Stimulated activated naive CD8-positive, alpha-beta T cell treated with anti-CD3 and anti-CD28 coated beads, Interleukin-15, amount 100 ng/mL, for 72 hours (primary cell): ENCODE measurements around the gene ELN.
"Not testable (repeated sequence)": the region's sequence is repeated elsewhere in the genome, so short reads cannot be mapped to it uniquely, and the experiment has no call there.

Source experiments
- ATAC-seq: fragments of 150-1000 bp; cut with Tn5 transposase; 2 replicates; pipeline ENCODE4 v1.10.0; 2021; ENCODE audit warnings: mild to moderate bottlenecking, moderate library complexity
- DNase-seq, 2 donors: peaks; one replicate each; pipeline ENCODE4 v3.0.0; 2021 to 2022
- H3K27ac Mint-ChIP-seq, 2 donors: one replicate each; pipeline ENCODE4 v1.8.0; 2022; ENCODE audit warnings: mild to moderate bottlenecking in 2 of 2, mixed read lengths in 2 of 2, moderate library complexity in 2 of 2
- H3K27me3 Mint-ChIP-seq: one replicate; pipeline ENCODE4 v1.8.0; 2022; ENCODE audit warnings: mixed read lengths
- H3K4me1 Mint-ChIP-seq: one replicate; pipeline ENCODE4 v1.8.0; 2022; ENCODE audit warnings: mild to moderate bottlenecking, mixed read lengths
- H3K4me3 Mint-ChIP-seq, 2 donors: one replicate each; pipeline ENCODE4 v1.8.0; 2022; ENCODE audit warnings: mild to moderate bottlenecking in 2 of 2, mixed read lengths in 2 of 2, moderate library complexity in 1 of 2
- H3K9me3 Mint-ChIP-seq, 2 donors: one replicate each; pipeline ENCODE4 v1.8.0; 2022; ENCODE audit warnings: mixed read lengths in 2 of 2

ELN gene

DNA sequence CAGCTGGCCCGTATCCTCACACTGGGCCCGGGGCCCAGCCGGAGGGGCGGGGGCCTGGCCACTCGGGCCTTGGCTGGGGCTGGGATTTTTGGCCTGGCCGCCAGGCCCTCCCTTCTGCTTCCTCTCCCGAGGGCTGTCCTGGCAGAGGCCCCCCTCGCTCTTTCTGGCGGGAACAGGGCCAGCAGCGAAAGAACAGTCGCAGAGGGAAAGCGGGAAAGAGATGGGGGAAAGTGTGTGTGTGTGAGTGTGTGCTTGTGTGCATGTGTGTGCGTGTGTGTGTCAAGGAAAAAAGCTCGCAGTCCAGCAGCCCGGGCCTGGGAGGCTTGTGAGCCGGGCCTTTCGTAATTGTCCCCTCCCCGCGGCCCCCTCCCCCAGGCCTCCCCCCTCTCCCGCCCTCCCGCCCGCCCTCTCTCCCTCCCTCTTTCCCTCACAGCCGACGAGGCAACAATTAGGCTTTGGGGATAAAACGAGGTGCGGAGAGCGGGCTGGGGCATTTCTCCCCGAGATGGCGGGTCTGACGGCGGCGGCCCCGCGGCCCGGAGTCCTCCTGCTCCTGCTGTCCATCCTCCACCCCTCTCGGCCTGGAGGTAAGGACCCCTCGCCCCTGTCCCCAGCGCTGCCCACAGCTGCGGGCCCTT is at the start of gene ELN:
Gene ELN, plus strand, starts transcription at position 491 of the 638 bp plus-strand sequence. Its CDS starts 15 bp downstream, at position 506.
- DNase-seq = no peak
- no peak within 1 kb of the TSS for H3K27ac Mint-ChIP-seq
- no peaks in the 10 kb centered on the region for H3K9me3 Mint-ChIP-seq
- no peak within 1 kb of the TSS for H3K4me3 Mint-ChIP-seq
- no peak for ATAC-seq
- peaks cover 33% of the 10 kb centered on the region for H3K4me1 Mint-ChIP-seq
- peaks cover 92% of the 10 kb centered on the region for H3K27me3 Mint-ChIP-seq

DNA sequence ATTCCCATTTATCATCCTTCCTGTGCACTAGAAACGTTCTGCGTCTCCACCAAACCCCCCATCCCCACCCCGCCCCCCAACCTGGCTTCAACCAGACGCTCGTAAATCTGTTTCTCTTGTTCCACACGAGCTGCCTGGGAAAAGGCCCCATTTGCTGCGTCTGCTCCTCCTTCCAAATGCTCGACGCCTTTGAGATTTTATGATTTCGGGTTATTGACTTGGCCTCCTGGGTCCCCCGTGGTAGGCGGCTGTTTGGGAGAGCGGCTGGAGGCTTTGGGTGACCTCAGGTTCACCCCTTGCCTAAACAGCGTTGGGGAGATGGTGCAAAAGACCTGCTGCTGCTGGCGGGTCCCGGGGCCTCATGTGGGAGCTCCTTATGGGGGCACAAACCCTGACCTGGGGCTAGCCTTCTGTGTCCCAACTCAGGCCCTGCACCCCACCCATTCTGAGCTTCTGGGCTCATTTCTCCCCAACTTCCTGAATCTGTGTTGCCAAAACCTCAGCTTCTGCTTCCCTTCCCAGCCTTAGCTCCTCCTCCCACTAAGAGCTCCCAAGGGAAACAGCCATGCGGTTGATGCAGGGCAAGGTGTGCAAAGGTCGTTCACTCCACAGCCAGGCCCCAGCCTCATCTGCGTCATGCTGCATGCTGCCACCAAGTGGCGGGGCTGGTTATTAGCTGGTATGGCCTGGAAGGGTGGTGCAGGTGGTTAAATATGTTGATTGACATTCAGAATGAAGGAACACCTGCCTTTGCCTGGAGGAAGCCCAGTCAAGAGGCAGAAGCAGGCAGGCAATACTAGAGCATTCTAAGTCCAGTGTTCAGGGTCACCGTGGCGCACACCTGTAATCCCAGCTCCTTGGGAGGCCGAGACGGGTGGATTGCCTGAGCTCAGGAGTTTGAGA is 49.1 kb upstream of the ELN start:
- Mint-ChIP-seq H3K27me3 (peaks cover 21% of the 10 kb centered on the region), H3K27ac (peak overlapping the region in 1 of 2 donors; percentile 65), H3K9me3 (no peaks in the 10 kb centered on the region), H3K4me1 (no peaks in the 10 kb centered on the region), H3K4me3 (no peak overlapping the region)
- ATAC-seq = peak; percentile 53
- peak in 1 of 2 donors; percentile 24 for DNase-seq

DNA sequence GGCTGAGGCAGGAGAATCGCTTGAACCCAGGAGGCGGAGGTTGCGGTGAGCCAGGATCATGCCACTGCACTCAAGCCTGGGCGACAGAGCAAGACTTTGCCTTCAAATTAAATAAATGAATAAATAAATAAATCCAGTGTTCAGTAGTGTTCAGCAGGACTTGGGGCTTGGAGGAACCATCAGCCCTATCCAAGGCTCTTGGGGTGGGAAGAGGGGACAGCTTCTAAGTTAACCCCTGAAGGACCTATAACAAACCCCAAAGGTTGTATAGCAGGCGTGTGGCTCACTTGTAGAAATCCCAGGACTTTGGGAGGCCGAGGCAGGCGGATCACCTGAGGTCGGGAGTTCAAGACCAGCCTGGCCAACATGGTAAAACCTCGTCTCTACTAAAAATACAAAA is 48.3 kb upstream of the ELN start:
- not testable (repeated sequence) for H3K4me3 Mint-ChIP-seq, H3K27ac Mint-ChIP-seq, H3K4me1 Mint-ChIP-seq, DNase-seq, ATAC-seq, H3K9me3 Mint-ChIP-seq
- H3K27me3 Mint-ChIP-seq = peaks cover 15% of the 10 kb centered on the region

DNA sequence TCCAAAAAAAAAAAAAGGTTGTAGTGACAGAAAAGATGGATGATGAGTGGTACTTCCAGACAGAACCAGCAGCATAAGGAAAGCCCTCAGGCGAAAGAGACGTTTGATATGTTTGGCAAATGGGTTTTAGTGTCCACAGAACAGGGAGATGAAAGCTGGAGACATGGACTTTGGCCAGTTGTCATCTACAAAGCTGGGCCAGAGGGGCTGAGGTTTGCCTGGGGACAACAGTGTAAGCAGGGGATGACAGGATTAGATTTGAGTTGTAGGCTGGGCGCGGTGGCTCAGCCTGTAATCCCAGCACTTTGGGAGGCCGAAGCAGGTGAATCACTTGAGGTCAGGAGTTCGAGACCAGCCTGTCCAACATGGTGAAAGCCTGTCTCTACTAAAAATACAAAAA is 47.8 kb upstream of the ELN start:
- Mint-ChIP-seq H3K27ac (peak overlapping the region in 1 of 2 donors; percentile 36), H3K9me3 (no peaks in the 10 kb centered on the region), H3K27me3 (peaks cover 15% of the 10 kb centered on the region), H3K4me1 (no peaks in the 10 kb centered on the region), H3K4me3 (no peak overlapping the region)
- DNase-seq (no peak), ATAC-seq (no peak)

DNA sequence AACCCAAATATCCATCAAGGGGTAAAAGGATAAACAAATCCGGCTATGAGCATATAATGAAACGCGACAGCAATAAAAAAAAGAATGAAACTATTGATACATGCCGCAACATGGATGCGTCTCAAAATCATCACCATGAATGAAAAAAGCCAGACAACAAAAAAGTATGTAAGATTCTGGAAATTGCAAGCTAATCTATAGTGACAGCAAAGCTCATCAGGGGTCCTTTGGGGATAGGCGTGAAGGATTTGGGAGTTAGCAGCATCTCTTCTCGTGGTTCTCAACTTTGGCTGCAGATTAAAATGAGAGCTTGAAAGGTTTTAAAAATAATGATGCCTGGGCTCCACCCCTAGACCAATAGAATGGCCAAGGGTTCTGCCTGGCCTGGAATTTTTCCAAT is 46.0 kb upstream of the ELN start:
- H3K27me3 Mint-ChIP-seq = peaks cover 15% of the 10 kb centered on the region
- no peaks in the 10 kb centered on the region for H3K4me1 Mint-ChIP-seq
- H3K4me3 Mint-ChIP-seq = no peak overlapping the region

DNA sequence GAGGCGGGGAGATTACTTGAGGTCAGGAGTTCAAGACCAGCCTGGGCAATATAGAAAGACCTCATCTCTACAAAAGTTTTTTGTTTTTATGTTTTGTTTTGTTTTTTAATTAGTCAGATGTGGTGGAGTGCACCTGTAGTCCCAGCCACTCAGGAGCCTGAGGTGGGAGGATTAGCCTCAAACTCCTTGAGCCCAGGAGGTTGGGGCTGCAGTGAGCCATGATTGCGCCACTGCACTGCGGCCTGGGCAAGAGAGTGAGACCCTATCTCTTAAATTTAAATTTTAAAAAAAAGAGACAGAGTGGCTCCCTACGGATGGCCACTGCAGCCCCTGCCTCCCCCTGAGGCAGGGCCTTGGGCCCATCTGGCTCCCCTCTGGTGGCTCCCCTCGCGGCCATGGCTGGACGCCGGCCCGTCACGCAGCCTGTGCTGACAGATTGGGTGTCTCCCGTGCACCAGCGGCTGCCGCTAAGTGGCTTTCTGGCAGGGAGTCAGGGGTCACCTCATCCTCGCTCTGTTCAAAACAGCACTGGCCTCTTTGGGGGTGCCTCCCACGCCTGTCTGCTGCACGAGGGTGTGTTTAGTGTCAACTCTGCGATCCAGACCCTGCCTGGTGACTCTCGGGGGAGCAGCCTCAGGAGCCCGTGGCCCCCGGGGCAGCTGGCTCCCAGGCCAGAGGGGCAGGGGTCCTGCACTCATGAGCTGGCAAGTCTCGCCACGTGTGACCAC is 44.4 kb upstream of the ELN start:
- Mint-ChIP-seq H3K27me3 (peaks cover 15% of the 10 kb centered on the region), H3K27ac (no peak overlapping the region), H3K9me3 (no peaks in the 10 kb centered on the region), H3K4me1 (no peaks in the 10 kb centered on the region), H3K4me3 (no peak overlapping the region)
- no peak for DNase-seq
- no peak for ATAC-seq

More for the DNA sequence above, 46.0 kb upstream of the ELN start:
- Mint-ChIP-seq H3K27ac (no peak overlapping the region), H3K9me3 (no peaks in the 10 kb centered on the region)
- DNase-seq = no peak
- no peak for ATAC-seq

DNA sequence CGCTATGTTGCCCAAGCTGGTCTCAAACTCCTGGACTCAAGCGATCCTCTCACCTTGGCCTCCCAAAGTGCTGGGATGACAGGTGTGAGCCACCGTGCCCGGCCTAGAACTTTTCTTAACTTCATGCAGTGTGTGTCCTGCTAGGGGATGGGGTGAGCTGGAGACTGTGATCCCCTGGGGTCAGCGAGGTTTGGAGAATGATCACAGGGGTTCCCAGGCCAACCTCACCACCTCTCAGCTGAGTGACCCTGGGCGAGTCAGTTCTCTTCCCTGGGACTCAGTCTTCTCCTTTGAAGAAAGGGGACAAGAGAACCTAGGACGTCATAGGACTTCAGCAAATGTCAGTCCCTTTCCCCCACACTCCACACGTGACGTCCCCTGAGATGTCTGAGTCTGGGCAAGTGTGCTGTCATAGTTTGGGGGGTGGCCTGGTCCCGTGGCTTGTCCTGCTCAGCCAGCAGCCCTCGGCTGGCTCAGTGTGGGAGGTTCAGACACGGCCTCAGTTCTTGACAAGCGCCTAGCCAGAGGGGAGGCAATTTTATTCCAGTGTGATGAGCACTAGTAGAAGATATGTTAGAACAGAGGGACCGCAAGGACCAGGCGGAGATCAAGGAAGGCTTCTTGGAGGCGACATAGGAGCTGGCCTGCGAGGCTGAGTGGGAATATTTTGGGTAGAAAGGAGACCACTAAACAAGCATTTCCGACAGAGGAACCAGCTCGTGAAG is 43.3 kb upstream of the ELN start:
- ATAC-seq (no peak), DNase-seq (no peak)
- peaks cover 7% of the 10 kb centered on the region for H3K27me3 Mint-ChIP-seq
- no peak overlapping the region for H3K4me3 Mint-ChIP-seq
- no peaks in the 10 kb centered on the region for H3K9me3 Mint-ChIP-seq
- peak overlapping the region; percentile 8 to 14 for H3K27ac Mint-ChIP-seq
- no peaks in the 10 kb centered on the region for H3K4me1 Mint-ChIP-seq

DNA sequence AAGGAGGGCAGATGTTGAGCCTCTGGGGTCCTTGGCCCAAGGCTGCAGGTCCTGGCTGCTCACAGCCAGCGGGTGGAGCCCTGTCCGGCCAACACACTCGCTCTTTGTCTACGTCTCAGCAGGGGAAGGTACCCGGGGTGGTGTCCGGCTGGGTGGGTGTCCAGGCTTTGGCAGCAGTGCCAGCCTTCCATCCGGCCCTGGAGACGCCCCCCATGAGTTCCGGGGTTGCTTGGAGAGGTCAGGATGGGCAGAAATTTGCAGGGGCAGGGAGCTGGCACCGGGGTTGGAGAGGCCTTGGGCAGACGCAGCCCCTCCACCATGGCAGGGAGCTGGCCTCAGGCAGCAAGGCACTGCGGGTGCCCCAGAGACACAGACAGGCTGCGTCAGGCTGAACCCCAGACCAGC is 42.2 kb upstream of the ELN start:
- no peak overlapping the region for H3K4me3 Mint-ChIP-seq
- no peaks in the 10 kb centered on the region for H3K27me3 Mint-ChIP-seq
- H3K9me3 Mint-ChIP-seq = no peaks in the 10 kb centered on the region
- no peaks in the 10 kb centered on the region for H3K4me1 Mint-ChIP-seq
- H3K27ac Mint-ChIP-seq = no peak overlapping the region
- ATAC-seq (no peak), DNase-seq (no peak)

DNA sequence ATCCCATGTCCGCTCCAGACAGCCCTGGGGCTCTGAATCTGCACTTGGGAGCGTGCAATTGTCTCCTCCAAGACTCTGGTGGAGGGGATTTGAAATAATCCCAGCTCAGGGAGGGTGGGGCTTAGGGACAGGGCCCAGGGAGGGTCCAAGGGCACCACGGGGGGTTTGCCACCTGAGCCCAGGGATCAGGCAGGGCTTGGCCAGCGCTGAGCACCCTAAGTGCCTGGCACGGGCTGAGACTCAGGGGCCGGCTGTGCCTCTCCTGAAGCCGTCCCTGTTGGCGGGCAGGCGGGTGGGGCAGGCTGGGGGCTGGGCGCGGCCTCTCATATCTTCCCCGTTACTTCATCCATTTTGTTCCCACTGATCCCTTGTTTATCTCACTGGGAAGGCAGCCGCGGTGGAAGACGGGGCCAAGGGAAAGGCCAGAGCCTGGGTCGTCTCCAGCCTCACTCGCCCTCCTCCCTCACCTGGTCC is 41.8 kb upstream of the ELN start:
- Mint-ChIP-seq H3K9me3 (no peaks in the 10 kb centered on the region), H3K4me1 (no peaks in the 10 kb centered on the region), H3K27me3 (no peaks in the 10 kb centered on the region), H3K27ac (no peak overlapping the region), H3K4me3 (no peak overlapping the region)
- ATAC-seq = no peak
- no peak for DNase-seq

DNA sequence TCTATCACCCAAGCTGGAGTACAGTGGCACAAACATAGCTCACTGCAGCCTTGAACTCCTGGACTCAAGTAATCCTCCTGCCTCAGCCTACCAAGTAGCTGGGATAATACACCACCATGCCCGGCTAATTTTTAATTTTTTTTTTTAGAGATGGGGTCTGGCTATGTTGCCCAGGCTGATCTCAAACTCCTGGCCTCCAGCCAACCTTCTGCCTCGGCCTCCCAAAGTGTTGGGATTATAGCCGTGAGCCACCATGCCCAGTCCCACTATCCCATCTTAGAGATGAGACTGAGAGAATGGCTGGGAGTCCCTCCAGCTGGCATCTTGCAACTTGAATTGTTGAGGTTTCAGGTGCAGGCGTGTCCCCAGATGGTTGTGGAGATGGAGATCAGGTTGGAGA is 40.7 kb upstream of the ELN start:
- Mint-ChIP-seq H3K4me1 (no peaks in the 10 kb centered on the region), H3K27ac (no peak overlapping the region), H3K4me3 (no peak overlapping the region), H3K27me3 (no peaks in the 10 kb centered on the region), H3K9me3 (no peaks in the 10 kb centered on the region)
- ATAC-seq = no peak
- no peak for DNase-seq

DNA sequence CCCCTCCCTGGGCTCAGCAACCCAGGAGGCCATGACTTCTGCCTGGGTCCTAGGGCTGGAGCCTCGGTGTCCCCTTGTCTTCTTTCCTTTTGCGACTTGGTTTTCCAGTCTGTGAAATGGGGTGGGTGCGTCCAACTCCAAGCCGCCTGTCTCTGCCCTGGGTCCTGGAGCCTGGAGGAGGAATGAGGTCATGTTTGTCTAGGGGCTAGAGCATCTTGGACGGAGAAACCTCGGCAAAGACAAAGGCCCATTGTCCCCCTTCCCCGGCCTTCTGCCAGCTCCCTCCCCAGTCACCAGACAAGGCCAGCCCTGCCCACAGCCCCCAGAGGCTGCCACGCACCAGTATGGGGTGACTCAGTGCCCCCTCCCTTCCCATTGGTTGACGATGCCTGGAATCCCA is 39.8 kb upstream of the ELN start:
- H3K4me1 Mint-ChIP-seq = no peaks in the 10 kb centered on the region
- H3K4me3 Mint-ChIP-seq = no peak overlapping the region
- no peaks in the 10 kb centered on the region for H3K9me3 Mint-ChIP-seq
- ATAC-seq (no peak), DNase-seq (no peak)
- no peak overlapping the region for H3K27ac Mint-ChIP-seq
- H3K27me3 Mint-ChIP-seq = no peaks in the 10 kb centered on the region

DNA sequence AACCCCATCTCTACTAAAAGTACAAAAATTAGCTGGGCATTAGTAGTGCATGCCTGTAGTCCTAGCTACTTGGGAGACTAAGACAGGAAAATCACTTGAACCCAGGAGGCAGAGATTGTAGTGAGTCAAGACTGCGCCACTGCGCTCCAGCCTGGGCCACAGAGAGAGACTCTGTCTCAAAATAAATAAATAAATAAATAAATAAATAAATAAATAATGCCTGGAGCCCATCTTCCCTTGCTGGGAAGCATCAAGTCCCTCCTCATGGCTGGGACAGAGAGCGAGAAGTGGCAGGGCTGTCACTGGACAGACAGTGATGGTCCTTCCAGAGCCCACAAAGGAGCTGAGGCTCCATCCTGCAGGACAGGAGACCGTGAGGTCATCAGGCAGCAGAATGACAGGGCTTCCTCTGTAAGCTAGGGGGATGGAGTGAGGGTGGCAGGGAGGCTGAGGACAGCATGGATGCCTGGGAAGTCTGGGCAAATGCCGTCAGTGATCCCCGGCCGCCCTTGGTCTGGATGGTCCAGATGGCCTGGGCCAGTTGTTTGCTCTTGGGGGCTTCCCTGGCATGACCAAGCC is 36.4 kb upstream of the ELN start:
- H3K27me3 Mint-ChIP-seq = no peaks in the 10 kb centered on the region
- H3K9me3 Mint-ChIP-seq = peaks cover 10 to 23% of the 10 kb centered on the region in 2 donors
- ATAC-seq (no peak), DNase-seq (no peak)
- H3K4me1 Mint-ChIP-seq = no peaks in the 10 kb centered on the region
- H3K27ac Mint-ChIP-seq = no peak overlapping the region
- no peak overlapping the region for H3K4me3 Mint-ChIP-seq

DNA sequence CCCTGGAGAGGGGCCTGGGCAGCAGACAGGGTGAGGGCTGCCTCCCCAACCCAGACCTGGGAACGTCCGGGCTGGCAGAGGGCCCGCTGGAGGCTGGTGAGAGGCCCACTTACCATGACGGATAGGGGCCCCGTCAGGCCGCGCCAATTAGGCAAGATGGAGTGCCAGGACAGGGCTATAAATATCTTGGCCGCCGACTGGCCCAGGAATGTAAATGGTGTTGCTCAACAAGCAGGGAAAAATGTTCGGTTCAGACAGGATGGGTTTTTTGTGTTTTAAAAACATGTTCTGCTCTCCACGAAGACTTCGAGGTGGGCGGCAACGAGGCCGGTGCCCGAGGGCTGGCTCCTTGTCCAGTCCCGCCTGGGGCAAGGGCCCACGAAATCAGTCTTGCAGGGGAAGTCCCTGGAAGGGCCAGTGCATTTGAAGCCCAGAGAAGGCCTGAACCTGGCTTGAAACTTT is 35.8 kb upstream of the ELN start:
- Mint-ChIP-seq H3K4me1 (no peaks in the 10 kb centered on the region), H3K27me3 (no peaks in the 10 kb centered on the region), H3K9me3 (peaks cover 10 to 23% of the 10 kb centered on the region in 2 donors), H3K27ac (no peak overlapping the region), H3K4me3 (no peak overlapping the region)
- ATAC-seq = no peak
- DNase-seq = no peak

DNA sequence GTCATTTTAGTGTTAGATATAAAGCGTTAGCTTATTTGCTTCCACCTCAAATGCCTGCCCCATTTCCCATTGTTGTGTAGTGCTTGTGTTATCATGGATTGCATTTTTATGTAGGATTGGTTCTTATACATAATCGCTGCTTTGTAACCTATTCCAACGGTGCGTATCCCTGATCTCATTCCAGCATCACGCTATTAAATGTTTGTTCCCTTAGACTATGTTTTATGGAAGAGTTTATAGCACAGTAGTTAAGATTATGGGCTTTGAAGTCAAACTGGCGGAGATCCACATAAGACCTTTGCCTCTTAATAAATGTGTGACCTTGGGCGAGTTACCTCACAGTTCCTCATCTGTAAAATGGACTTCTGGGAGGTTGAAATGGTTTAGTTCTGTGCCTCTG is 34.0 kb upstream of the ELN start:
- DNase-seq (no peak), ATAC-seq (no peak)
- Mint-ChIP-seq H3K4me1 (no peaks in the 10 kb centered on the region), H3K4me3 (no peak overlapping the region), H3K9me3 (peaks cover 10 to 23% of the 10 kb centered on the region in 2 donors), H3K27me3 (no peaks in the 10 kb centered on the region), H3K27ac (no peak overlapping the region)

DNA sequence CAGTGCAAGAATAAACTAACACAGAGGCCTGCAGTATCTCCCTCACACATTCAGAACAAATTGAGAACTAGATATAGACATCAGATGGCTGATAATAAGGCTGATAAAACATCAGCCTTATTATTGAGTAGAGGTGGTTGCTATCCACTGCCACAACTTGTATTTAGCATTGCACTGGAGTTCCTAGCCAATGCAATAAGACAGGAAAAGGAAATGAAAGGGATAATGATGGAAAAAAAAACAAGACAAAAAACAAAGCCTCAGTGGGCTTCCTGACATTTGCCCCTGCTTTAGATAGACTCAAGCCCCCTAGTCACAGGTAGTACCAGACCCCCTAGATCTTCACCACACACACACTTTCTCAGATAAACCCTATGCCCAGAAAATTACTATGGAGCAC is 33.2 kb upstream of the ELN start:
- ATAC-seq = no peak
- Mint-ChIP-seq H3K9me3 (peaks cover 10 to 23% of the 10 kb centered on the region in 2 donors), H3K27me3 (no peaks in the 10 kb centered on the region), H3K4me3 (no peak overlapping the region), H3K4me1 (no peaks in the 10 kb centered on the region), H3K27ac (no peak overlapping the region)
- DNase-seq = no peak
